NCI-H2107 (cell line): ENCODE data around the gene RIMS4.

Experiments
- DNase-seq: peaks from one replicate; lab custom pipeline; 2025; lab: John Stamatoyannopoulos, UW

The RIMS4 gene

DNA sequence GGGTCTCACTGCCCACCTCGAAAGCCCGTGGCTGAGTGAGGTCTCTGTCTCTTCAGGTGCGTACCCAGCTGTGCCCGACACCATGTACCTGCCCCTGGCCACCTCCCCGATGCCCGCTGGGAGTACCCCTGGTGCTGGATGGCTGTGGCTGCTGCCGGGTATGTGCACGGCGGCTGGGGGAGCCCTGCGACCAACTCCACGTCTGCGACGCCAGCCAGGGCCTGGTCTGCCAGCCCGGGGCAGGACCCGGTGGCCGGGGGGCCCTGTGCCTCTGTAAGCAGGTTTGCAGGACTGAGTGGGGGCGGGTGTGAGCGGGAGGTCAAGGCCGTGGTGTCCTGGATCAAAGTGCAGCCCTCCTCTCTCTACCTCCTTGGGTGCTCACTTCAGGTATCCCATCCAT, 90.5 kb downstream of the RIMS4 start:
- DNase-seq = no peak

DNA sequence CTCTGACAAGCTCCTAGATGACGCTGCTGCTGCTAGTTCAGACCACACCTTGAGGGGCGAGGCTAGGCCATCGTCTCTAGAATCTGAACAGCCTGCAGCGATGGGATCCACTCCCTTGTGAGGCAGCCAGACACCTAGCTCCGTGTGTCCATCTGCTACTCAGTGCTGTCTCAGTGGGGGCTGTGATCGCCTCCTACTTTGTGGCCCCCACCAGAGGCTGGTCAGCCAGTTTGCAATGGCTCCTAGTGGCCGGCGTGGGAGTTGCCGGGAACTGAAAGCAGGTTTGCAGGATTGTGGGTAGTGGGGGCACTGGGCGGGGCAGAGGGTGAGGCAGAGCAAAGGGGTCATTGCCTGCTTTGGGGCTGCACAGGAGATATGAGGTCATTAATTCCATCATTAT, 92.4 kb downstream of the RIMS4 start:
- DNase-seq = no peak

DNA sequence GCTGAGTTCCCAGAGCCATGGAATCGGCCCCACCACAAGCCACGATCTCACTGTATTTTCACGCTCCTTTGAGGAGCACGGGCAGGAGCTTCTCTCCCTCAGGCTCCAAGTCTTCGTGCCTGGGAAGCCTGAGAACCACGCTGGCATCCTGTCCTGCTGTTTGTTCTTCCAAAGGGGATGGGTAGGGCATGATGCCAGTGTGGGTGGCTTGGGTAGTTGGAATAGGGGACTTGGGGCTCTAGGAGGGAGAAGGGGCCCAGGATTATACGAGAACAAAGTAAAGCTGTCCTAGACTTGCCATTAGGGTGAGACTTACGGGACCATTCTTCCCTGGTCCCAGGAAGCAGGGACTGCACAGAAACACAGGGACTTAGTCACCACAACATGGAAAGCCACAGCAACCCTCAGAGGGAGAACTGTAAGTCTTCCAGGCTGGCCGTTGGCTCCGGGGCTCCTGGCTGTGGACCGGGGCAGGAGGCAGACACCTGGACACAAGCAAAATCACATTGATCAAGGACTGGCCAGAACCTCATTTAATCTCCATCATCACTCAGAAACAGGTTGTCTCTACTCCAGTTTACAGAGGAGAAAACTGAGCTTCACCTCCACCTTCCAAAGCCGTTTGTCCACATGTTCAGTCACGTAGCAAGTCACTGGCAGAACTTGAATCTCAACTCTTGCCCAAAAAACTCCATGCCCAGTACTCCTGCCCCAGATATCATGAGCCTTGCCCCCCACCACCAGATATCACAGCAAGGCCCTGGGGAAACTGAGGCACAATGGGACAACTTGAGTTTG, 93.8 kb downstream of the RIMS4 start:
- DNase-seq = no peak

DNA sequence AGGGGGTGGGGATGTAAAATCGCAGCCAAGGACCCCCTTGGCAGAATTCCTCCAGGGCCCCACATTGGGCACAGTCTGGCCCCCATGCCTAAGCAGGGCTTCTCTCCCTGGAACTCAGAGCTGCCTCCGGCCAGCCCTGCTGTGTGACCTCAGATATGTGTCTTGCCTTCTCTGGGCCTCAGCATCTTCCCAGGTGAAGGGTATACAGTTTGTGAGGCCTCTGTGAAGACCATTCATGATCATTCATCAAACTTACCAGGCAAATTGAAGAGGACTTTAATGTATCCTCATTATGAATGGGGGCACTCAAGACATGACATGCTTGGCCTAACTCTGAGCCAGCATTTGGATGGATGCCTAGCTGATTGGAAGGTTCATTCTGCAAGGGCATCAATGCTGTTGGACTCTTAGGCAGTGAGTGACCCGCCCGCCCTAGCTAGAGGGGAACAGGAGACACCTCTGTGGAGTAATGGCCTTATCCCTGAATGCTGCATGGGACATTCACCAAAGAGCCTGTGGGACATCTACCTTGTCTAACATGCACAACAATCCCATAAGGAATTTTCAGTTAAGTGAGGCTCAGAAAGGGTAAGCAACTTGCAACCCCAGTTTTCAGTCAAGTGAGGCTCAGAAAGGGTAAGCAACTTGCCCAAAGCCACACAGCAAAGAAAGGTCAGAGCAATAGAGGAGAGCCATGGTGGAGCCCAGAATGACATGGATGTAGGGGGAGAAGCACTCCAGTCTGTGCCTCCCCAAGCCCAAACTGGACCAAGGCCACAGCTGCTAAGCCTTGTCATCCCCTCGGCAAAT, 94.6 kb downstream of the RIMS4 start:
- DNase-seq = no peak

DNA sequence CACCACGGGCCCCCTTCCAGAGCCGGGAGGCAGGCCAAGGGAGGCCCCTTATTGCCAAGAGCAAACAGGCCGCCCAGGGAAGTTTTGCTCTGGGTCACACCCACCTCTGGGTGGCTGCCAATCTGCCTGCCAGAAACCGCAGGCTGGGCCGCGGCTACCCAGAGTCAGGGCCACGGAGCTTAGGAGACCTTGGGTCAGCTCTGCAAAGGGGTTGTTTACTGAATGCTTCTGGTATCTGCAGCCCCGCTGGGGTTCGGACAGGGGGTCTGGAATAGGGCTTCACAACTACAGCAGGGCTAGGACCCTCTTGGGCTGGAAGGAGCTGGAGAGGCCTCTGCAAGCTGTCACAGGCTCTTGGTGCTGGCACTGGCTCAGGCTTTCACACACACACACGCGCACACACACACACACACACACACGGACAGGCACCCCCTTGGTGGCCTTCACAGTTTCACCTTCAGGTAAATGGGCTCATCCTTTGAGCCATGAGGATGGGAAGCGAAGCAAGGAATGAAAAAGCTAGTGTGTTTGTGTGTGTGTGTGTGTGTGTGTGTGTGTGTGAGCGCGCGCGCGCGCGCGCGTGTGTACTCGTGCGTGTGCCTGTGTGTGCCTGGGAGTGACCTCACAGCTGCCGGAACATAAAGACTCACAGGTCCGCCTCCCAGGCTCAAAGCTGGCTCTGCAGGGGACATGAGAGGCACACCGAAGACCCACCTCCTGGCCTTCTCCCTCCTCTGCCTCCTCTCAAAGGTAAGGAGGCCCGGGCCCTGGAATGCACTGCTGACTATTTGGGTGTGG, 95.4 kb downstream of the RIMS4 start, which contains the start of gene CCN5:
TSS of gene CCN5 (plus strand) at position 669 of the 798 bp plus-strand sequence. CDS start at position 691, 22 bp downstream.
- DNase-seq = no peak

DNA sequence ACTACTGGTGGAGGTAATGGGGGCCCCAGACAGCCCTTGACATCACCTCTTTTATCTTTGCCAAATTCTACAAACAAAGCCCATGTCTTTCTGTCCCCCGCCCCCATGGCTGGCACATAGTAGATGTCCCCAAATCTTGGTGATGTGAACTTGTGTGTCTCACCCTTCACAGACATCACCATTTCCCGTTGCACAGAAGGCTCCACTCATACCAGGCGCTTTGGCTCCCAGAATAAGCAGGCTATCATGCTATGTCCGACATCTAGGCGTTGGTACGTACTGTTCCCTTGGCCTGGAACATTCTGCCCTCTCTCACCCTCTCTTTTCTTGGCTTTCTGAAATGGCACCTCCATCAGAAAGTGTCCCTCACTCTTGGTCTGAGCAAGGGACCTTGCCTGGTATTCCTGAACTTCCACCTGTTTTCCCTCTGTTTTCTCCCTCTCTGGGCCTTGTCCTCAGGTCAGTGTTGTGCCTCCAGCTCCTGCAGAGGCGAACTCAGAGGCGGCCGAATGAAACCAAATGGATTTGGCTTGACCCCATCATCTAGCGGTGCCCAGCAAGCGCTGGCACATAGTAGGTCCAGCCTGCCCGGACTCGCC, 96.1 kb downstream of the RIMS4 start:
- DNase-seq = no peak

DNA sequence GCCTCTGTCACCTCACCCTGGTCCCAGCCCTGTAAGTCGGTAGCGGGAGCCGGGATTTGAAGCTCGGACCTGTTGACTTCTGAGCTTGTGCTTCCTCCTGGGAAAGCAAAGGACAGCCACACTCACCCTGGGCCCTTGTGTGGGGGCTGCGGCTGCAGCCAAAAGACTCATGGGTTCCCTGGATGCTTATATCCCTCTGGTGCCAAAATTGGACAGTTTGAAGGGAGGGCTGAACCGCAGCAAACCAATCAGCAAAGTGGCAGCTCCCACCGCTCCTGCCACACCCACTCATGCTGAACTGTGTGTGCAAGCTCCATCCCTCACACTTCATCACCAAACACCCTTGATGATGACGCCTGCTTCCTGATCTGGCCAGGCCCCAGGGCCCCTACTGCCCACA, 99.1 kb downstream of the RIMS4 start:
- DNase-seq = no peak

DNA sequence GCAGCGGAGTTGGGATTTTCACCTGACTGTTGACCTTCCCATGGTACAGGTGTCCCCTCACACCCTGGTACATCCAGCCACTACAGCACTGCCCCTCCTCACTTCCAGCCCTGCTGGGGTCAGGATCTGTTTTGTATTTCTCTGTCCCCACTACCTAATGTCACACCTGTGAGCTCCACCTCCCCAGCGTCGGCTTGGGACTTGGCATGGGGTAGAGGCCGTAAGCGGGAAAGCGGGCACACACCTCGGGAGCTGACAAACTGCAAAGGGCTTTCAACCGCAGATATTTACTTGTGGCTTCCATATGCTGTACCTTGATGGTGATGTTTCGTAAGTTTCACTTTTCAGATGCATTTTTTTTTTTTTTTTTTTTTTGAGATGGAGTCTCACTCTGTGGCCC, 100.5 kb downstream of the RIMS4 start:
- DNase-seq = no peak

DNA sequence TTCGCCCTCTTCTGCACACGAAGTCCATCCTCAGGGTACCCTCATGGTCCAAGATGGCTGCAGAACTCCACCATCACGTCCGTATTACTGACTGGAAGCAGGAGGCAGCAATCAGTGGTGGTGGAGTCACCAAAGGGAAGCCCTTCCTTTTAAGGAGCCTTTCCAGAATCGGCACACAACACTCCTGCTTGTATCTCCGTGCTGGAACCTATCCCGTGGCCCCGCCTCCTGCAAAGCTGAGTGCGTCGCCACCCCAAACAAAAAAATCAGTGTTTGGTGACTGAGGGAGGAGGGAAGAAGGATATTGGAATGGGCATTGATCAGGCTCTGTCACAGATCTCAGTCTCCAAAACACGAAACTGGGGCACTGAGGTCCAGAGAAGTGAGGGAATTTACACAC, 101.0 kb downstream of the RIMS4 start:
- no peak for DNase-seq

DNA sequence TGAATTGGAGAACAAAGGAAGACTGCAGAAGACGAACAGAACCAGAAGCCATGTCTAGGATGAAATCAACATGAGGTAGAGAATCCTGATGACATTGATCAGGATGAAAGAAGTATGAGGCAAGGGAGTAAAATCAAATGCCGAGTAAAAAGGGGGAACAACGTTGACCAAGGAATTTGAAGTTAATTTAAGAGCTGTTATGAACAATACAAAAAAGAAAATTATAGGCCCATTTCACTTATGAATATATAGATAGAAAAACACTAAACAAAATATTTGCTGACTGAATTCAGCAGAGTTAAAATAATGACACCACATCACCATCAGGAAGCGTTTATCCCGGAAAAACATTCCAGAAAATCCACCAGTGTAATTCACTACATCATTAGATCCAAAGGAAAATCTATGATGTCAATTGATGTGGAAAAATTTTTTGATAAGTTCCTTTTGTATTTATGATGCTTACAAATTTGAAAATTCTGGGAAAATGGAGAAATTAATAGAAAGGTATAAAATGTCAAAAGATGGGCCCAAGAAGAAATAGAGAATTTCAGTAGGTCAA, 103.2 kb downstream of the RIMS4 start:
- no peak for DNase-seq

DNA sequence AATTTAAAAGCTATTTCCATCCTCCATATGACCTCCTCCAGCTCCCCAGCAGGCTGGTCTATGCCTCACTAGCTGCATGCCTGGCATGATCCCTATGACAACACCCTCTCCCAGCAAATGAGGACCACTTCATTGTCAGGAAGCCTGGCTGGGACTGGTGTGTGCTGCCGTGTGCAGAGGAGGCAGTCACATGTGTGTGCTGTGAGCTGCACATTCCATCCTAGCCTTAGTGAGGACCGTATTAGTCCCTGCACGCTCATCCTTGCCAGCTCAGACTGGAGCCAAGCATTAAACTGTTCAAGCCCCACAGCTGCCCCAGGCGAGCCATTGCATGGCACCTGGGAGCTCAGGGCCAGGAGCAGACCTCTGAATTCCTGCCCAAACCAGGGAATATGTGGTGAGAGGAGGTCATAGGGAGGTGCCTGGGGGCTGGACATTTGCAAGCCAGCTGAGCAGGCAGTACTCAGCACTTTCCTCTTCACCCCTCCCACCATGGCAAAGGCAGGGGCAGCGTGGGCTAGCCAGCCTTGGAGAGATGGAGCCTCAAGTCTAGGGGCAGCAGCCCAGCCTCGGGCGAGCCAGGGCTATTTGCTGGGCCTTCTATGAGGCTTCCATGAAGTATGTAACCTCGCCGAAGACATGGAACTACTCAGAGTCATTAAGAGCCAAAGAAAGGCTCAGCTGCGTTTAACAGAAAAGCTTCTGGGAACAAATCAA, 103.9 kb downstream of the RIMS4 start:
- no peak for DNase-seq

DNA sequence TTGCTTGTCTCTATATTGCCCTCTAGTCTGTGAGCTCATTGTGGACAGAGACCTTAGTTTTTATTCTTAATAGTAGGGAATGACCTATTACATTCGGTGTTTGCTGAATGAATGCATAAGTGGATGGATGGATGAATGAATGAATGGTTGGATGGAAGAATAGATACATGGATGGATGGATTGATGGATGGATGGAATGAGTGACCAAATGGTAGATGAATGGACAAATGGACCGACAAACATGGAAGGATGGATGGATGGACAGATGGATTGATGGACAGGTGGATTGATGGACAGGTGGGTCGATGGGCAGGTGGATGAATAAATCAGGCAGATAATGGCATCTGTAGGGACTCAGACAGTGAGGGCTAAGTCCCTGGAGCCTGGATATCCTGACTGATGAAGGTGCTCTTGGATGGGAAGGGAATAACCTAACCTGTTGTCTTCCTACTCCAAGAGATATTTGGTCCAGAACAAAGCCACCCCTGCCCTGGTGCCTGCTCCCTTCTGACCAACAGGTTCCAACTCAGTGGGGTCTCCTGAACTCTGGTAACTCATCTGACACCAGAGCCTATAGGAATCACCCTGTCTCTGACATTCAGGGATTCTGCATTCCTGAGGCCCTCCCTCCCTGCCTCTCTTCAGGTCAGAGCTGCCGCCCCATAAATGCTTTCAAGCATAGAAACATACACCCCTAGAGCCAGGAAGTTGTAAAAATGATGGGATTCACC, 104.8 kb downstream of the RIMS4 start:
- no peak for DNase-seq

DNA sequence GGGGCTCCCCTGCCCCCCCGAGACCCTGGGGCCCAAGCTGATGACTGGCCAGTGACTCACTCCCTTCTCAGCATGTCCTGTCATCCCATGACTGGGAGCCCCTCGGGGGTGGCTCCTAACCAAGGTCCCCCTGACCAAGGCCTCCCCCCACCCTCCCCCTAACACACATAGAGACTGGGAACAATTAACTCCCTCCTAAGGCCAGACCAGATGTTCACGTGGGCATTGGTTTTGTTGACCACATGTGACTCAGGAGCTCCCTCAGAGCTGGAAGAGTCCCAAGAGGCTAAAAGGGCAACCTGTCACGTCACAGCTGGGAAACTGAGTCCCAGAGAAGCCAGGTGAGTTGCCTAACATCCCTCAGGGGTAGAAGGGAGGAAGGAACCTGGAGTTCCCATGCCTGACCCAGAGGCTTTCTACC, 105.8 kb downstream of the RIMS4 start:
- no peak for DNase-seq

DNA sequence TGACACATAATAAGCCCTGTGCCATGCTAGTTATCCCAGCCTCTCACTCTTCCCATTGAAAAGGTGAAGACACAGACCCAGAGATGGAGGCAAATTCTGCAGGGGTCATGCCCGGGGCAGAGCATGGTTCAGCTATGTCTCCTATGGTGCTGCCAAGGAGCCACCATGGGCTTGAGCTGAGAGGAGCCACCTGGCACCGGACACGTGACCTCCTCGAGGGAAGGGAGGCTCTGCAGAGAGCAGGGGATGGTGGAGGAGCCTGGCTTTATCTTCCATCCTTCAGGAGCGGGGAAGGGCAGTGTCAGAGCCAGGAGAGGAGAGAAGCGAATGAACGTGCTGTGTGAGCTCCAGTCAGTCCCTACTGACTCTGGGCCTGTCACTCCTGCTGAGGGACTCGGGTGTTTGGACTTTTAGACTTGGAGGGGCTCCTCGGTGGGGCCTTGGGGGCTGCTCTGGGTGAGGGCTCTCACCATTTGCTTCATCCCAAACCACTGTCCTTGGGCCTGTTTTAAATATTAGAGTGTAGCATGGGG, 106.3 kb downstream of the RIMS4 start:
- no peak for DNase-seq

DNA sequence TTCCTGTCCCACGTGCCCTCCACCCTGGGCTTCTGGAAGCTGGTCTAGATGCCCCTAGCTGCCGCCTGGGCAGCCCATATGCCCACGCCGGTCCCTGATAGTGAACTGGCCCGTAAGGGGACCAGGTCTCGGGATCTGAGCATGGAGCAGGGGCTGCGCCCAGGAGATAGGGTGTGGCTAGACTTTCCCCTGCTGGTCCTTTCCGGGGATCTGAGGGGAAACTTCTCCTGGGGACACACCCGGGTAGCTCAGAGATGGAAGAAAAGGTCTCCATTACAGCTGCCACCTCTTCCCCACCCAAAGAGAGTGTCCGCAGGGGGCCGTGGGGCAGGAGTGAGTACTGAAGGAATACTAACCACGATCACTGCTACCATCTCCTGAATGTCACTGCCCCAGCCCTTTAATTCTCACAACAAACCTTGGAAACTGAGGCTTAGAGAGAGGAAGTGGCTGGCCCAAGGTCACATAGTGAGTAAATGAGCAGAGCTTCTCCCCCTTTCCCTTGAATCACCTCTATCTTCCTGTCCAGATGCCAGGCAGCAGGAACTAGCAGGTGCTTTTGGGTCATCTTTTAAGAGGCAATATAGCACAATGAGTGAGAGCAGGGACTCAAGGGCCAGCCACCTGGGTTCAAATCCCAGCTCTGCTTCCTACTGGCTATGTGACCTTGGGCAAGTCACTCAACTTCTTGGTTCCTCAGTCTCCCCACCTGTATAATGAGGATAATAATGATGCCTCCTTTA, 107.0 kb downstream of the RIMS4 start:
- DNase-seq = no peak

DNA sequence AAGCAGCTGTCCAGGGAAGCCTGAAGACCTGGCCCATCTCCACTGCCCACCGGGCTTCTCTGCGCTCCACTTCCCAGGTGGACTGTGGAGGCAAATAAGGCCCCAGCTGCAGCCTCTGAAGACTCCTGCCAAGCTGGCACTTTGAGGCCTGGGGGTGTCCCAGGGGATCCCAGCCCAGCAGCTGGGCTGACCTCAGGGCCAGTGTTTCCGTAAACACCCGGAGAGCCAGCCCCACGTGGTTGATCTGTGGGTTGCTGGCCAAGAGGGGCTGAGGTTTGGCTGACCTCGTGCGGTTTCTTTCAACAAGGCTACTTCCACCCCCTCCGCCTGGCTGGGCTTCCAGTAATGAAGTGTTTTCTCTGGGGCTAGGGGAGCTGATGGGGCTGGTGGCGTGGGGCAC, 107.6 kb downstream of the RIMS4 start:
- no peak for DNase-seq

DNA sequence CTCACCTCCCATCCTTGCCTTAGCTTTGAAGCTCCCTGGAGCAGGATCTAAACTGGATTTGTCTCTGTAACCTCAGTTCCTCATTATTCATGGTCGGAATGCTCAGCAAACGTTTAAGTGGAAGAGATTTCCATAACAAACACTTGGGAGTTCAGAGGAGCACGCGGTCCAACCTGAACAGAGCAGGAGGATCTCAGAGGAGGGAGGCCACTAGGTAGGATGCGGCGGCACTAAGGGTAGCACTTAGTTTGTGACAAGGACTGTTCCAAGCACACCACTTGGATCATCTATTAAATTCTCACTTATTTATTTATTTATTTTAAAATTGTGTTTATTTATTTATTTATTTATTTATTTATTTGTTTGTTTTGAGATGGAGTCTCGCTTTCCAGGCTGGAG, 108.5 kb downstream of the RIMS4 start:
- no peak for DNase-seq
